Middle frontal gyrus (tissue), 1 donor: ENCODE results near the gene OTOA.
"Not testable (repeated sequence)": the region's sequence is repeated elsewhere in the genome, so short reads cannot be mapped to it uniquely, and the experiment has no call there.

Experiments
- DNase-seq: peaks from one replicate; pipeline ENCODE4 v3.0.0-alpha.2; 2015; ENCODE audit warnings: low spot score; ENCODE audit errors: extremely low spot score

Gene OTOA

DNA sequence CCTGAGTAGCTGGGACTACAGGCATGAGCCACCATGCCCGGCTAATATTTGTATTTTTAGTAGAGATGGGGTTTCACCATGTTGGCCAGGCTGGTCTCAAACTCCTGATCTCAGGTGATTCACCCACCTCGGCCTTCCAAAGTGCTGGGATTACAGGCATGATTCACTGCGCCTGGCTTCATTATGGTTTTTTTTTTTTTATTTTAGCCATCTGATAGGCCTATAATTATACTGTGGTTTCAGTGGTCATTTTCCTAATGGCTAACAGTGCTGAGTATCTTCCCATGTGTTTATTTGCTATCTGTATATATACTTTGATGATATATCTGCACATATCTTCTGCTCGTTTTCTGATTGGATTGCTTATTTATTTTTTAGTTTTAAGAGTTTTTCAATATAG, 10.7 kb downstream of the OTOA start:
- DNase-seq: not testable (repeated sequence)

DNA sequence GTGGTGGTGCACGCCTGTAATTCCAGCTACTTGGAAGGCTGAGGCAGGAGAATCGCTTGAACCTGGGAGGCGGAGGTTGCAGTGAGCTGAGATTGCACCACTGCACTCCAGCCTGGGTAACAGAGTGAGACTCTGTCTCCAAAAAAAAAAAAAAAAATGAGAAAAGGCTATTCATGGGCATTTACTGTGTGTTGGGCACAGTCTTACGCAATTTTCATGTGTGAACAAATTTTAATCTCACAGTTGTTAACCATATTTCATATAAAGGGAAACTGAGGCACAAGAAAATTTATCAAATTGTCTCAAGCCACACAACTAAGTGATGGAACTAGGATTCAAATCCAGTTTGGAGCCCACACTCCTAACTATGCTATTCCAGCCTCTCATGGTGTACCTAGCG, 16.9 kb downstream of the OTOA start:
- not testable (repeated sequence) for DNase-seq

DNA sequence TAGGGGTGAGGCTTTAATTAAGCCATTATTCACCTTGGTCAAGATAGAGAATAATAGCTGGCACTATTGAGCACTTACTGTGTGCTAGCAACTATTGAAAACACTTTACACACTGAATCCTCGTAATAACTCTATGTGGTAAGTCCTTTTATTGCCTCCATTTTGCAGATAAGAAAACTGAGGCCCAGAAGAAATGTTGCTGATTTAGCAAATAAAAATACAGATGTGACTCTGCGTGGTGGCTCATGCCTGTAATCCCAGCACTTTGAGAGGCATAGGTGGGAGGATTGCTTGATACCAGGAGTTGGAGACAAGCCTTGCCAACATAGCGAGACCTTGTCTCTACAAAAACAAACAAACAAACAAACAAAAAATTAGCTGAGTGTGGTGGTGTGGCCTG, 19.4 kb downstream of the OTOA start:
- DNase-seq: no peak

DNA sequence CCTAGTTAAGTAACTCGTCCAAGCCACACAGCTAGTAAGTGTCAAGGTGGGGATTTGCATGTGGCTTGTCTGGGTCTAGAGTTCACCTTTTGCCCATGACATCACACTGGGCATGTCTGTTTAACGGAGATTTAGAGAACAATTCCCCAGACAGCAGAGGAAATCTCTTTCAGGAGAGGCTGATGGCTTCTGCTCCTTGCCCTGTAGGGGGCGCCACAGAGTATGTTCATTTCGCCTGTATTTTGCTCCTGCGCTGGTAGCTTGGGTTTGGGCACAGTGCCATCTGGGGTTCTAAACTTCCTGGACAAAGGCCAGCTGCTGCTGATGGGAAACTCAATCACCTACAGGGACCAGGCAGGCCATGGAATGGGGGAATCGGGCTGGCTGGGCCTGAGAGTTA, 20.4 kb downstream of the OTOA start:
- no peak for DNase-seq

DNA sequence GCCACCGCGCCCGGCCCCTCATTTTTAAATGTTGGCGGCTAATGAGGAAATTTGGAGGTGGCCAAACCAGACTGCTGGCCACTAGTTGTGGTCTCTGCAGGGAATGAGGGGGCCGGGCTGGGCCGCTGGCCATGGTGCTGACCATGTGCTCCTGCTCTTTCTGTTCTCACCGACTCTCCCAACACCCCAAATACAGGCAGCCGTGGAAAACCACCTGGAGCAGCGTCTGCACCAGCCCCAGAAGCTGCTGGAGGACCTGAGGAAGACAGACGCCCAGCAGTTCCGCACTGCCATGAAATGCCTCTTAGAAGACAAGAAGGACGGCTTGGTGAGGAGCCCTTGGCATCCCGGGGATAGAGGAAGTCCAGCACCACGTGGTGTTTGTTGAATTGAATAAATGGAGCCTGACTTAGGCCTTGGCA, 21.3 kb downstream of the OTOA start:
- DNase-seq: no peak

DNA sequence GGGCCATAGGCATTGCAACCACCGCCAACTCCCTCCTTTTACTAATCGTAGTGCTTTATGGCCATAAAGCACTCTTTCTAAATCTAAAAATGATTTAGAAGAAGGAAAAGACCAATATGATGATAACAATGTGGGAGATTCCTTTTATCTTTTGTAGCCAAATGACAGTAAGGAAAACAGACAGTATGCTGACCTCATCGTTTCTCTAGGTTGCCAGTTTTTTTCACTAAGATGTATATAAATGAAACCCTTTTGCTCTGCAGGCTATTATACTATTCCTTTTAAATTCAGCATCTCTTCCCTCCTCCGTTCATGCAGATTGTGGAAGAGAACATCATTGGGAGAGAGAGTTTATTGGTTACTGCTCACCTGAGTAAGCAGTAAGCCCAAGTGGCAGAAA, 25.3 kb downstream of the OTOA start:
- no peak for DNase-seq

DNA sequence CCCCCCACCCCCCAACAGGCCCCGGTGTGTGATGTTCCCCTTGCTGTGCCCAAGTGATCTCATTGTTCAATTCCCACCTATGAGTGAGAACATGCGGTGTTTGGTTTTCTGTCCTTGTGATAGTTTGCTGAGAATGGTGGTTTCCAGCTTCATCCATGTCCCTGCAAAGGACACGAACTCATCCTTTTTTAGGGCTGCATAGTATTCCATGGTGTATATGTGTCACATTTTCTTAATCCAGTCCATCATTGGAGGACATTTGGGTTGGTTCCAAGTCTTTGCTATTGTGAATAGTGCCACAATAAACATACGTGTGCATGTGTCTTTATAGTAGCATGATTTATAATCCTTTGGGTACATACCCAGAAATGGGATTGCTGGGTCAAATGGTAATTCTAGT, 27.2 kb downstream of the OTOA start:
- not testable (repeated sequence) for DNase-seq

DNA sequence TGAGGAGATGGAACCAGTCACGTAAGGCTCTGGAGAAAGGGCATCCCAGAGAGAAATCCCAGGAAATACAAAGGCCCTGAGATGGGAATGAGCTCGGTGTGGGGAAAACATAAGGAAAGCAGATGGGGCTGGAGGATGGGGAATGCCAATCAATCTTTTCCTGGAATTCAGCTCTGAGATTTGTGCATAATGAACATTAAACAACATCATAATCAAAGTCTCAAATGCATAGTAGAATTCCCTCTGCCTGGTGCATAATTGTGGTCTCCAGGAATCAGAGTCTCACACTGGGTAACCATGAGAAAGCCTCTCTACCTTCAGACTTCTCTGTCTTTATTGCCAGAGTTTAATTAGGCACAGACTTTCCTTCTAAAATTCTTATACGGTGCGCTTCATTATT, 30.8 kb downstream of the OTOA start:
- no peak for DNase-seq

DNA sequence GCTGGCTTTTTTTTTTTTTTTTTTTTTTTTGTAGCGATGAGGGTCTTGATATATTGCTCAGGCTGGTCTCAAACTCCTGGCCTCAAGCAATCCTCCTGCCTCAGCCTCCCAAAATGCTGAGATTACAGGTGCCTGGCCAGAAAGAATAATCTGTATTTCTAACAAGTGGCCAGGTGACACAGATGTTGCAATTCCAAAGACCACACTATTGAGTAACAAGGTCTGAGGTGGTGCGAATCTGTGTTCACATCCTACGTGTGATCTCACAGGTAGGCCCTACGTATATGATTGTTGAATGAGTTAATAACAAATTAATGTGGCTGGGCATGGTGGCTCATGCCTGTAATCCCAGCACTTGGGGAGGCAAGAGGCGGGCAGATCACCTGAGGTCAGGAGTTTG, 33.3 kb downstream of the OTOA start:
- DNase-seq: no peak

DNA sequence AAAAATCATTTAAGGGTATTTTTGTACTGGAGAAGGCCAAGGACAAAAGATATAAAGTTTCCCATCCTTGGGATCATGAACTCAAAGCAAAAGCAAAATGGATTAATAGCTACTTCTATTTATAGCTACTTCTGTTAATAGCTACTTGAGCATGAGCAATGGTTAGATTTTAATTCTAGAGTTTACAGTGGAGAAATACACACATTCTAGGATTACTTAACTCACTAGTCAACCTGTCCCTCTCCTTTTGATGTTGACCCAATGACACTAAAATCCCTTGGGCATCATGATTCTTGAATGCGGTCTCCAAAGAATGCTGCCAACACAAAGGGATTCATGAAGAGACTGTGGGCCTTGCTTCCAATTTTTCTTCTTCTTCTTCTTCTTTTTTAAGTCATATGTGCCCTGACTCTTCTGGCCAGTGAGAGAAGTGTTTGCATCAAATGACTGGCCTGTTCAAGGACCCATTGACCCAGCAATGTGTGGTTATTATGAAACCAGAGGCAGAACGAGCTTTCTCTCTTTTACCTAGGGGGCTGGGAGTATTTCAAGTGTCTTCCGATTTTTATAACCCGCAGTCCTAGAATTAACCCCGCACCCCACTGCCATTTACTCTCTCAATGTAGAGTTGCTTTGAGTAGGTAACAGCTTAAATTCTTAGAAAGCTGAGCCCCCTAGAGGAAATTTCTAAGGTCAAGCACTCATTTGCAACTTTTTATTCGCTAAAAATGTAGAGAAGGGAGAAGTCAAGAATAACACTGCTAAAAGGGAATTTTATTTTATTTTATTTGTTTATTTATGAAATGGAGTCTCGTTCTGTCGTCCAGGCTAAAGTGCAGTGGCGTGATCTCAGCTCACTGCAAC, 34.6 kb downstream of the OTOA start:
- DNase-seq: no peak

DNA sequence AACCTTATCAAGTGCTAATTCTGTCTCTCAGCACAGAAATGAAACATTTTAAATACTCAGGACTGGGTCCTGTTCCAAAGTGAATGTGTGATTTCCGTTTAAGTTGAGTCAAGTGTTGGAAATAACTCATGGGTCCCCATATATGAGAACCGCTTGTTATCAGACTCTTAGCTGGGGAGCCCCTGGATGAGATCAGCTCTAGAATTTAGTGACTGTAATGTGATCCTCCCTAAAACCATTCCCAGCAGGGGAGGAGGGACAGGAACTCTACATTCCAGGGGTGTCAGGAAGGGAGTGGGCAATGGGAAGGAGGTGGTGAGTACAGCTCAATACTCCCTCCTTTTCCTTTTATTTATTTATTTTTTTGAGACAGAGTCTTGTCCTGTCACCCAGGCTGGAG, 37.5 kb downstream of the OTOA start:
- DNase-seq: no peak

DNA sequence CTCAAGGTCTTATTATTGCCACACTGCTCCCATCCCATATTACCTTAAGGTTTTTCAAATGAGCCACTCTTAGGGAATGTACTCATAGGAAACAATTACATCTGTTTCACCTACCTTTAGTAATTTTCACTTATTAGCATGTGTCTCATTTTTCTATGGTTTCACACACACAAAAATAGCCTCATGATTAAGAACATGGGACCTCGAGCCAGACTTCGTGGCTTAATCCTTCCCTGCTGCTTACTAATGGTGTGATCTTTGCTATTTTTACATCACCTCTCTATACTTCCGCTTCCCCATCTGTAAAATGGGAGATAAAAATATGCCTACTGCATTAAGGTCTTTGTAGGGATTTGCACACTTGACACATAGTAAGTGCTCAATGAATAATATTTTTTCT, 38.5 kb downstream of the OTOA start:
- no peak for DNase-seq

DNA sequence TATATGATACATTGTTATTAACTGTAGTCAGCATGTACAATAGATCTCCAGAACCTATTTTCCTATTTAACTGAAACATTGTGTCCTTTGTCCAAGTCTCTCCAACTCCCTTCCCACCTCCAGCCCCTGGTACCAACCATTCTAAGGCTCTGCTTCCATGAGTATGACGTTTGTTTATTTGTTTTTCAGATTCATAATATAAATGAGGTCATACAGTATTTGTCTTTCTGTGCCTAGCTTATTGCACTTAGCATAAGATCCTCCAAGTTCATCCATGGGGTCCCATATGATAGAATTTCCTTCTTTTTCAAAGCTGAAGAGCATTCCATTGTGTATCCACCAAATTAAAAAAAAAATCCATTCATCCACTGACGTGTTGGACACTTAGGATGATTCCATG, 39.4 kb downstream of the OTOA start:
- no peak for DNase-seq

DNA sequence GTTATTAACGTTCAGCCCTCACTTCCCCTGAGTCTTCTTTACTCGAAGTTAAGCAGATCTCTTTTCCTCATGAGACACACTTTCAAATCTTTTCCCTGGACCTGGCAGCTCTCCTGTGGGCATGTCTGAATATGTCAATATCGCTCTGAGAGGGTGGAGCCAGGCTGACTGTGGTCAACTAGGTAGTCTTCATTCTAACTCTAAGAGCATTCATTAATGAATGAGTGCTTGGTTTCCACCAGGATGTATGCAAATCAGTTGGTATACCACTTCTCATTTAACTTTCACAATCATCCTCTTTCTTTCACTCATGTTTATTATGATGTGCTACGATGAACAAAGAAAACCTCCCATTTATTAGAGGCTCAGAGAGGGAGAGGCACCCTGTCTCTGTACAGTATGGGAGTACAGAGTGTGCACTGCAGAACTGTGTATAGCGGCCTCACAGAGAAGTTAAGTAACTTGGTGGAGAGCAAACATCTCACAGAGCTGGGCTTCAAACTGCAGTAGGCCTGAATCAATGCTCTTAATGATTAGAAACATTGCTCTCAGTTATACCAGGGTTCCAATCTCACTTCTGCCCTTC, 39.9 kb downstream of the OTOA start:
- DNase-seq: no peak

DNA sequence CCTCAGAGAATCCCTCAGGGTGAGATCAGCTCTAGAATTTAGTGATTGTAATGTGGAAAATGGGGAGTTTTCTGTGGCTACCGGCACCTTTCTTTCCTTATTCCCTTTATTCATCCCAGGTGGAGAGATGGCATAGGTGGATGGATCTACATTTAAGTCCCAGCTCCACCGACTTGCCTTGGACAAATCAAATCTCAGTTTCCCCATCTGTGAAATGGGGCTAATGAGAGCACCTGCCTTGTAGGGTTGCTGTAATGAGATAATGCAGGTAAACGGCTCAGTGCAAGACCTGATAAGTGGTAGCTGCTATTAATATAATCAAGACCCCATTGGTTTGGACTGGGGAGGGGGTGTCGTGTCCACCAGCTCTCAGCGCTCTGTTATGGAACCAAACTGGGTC, 40.5 kb downstream of the OTOA start:
- no peak for DNase-seq

DNA sequence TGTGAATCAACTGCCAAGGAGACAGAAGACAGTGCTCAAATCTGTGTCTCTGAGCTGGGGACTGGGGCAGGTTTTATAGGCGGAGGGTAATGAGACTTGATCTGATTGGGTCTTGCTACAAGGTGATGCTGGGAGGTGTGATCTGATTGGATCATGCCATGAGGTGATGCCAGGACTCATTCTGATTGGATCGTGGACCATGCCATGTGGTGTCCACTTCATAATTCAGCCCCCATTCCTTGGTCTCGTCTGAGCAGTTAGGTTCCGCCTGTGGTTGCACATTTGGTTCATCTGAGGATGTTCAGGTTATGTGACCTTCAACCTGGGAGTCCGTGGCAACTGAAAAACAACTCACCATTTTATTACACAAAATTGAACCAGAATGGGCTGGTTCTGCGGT, 41.0 kb downstream of the OTOA start:
- no peak for DNase-seq

DNA sequence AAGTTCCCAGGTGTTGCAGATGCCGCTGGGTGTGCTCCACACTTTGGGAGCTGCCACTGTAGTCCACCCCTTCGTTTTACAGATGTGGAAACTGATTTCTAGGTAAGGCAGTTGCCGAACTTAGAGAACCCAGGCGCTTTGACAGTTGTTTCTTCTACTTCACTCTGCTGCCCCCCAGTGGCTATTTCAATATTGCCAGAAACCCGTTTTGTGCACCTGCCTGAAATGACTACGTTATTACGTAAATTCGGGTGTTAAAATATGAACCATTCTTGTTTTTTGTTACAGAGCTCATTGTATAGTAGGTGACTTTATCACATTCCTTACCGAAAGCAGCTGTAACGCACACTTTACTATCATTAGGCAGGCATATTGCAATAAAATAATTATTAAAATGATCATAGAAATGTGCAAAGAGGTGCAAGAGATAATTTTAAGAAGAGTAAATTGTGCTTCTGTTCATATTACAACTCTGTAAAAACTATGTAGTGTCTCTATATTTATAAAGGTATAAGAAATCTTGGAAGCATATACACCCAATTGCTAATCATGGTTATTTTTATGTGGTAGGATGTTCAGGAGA, 44.9 kb downstream of the OTOA start:
- DNase-seq: peak; percentile 59

DNA sequence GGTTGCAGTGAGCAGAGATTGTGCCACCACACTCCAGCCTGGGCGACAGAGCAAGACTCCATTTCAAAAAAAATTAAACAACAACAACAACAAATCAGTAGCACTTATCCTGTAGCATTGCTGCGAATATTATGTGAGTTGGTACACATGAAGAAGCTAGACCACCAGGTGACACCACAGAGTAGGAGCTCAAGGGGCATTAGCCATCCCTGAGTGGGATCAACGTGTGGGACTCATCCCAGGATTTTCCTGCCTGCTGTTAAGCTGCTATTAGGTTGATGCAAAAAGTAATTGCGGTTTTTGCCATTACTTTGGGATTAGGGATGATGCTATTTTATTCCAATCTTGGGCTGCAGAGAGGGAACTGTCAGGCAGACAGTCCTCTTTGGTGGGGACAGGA, 47.2 kb downstream of the OTOA start:
- DNase-seq: no peak

DNA sequence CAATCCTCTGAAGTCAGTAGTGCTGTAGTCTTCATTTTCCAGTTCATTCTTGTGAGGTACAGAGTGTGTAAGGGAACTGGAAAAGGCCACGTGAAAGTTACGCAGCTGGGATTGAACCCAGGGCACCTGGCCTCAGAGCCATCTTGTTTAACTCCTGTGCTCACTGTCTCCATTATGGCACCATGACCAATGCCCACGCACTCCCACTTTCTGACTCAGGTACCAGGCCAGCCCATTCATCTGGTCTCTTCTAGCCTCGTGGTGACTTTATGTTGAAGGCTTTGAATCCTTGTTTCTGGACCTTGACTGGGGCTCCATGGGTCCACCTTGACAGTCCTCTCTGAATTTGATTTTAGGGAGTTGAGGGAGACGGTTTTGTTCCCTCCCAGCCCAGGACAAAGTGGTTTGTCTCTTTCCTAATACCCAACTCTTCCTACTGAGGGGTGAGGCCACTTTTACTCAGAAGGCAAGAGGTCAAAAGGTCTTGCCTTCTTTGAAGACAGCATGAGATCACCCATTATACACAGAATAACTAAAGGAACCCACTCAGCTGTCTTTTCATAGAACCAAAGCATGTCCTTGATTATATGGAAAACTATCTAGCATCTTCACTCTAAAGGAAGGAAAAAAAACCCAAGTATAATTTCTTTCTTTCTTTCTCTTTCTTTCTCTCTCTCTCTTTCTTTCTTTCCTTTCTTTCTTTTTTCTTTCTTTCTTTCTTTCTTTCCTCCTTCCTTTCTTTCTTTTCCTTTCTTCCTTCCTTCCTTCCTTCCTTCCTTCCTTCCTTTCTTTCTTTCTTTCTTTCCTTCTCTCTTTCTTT, 50.0 kb downstream of the OTOA start:
- DNase-seq: no peak

DNA sequence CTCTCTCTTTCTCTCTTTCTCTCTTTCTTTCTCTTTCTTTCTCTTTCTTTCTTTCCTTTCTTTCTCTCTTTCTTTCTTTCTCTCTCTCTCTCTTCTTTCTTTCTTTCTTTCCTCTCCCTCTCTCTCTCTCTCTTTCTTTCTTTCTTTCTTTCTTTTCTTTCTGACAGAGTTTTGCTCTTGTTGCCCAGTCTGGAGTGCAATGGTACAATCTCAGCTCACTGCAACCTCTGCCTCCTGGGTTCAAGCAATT, 50.5 kb downstream of the OTOA start:
- DNase-seq: not testable (repeated sequence)

DNA sequence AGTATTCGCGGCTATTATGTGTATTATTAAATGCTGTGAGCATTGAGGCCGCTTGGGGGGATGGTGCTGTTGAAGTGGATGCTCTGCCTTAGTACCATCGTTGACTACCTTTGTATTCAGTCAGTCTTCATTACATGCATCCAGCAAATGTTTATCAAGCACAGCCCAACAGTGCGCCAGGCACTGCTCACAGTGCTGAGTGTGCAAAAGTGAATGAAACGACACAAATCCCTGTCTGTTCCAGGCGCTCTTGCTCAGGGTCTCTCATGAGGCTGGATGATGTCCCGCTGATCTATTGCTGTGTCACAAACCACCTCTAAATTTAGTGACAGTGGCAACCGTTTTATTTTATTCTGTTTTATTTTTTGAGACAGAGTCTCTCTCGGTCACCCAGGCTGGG, 53.8 kb downstream of the OTOA start:
- DNase-seq: no peak

DNA sequence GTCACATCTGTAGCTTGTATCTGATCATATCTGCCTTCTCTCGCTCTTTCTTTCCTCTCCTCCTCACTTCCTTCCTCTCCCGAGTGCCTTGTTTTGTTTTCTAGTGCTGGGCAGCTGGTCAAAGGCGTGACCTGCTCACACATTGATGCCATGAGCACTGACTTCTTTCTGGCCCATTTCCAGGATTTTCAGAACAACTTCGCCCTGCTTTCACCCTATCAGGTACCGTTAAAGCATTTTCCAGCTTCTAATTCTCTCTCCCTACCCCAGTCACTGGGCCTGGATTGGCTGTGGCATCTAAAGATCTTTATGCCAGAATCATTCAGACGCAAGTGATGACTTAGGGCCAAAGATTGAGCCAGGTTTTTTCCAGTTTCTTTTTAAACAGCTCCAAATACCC, 55.5 kb downstream of the OTOA start:
- DNase-seq: no peak
